NCI-H2171 (cell line): ENCODE measurements around the gene MARCHF3.
"Not testable (repeated sequence)": the region's sequence is repeated elsewhere in the genome, so short reads cannot be mapped to it uniquely, and the experiment has no call there.

ENCODE experiments used
- DNase-seq: peaks from one replicate; lab custom pipeline; 2025; lab: John Stamatoyannopoulos, UW

Gene MARCHF3

DNA sequence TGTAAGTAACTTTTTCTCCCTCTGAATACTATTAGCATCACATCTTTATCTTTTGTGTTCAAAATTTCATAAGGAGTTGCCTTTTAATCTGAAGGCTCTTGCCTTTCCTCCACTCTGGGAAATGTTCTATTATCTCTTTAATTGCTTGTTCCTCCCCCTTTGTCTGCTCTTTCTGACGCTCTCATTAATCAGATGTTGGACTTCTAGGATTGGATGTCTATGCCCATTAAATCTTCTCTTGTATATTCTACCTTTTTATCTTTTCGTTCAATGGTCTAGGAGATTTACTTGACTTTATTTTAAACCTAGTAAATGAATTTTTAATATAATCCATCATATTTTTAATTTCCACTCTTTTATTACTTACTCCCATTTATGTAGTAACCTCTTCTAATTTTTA lies 76.7 kb downstream of the MARCHF3 start:
- DNase-seq: no peak

DNA sequence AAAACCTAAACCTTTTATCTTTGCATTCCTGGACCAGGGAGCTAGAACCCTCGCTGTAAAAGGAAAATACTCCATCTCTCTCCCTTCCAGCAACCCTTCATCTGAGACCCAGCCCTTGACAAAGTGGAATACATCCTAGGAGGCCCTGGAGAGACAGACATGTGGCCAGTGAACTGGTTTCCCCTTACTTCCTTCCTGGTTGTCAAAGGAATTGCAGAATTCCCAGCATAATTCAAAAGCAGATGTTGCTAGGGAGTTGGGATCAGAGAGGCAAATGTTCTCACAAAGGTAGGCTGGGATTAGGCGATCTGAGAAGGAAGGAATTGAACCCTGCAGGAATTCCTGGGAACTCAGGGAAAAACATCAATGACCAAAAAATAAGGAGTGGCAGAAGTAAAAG lies 80.9 kb downstream of the MARCHF3 start:
- DNase-seq: no peak

DNA sequence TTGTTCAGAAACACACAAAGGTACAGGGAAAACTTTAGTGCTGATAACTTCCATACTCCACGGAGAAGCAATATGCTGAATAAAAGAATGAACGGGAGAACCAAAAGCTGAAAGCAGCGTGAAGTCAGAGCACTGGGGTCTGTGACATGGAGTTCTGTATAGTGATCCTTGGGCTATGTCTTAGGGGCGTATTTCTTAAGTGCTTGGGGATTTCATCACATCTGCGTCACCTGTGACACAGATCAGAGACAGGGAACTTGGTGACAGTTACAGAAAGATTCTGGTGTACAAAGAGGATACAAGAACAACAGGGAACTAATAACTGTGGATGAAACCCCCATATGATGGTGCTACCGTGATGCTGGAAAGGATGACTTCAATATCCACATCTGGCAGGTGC lies 81.9 kb downstream of the MARCHF3 start:
- no peak for DNase-seq

DNA sequence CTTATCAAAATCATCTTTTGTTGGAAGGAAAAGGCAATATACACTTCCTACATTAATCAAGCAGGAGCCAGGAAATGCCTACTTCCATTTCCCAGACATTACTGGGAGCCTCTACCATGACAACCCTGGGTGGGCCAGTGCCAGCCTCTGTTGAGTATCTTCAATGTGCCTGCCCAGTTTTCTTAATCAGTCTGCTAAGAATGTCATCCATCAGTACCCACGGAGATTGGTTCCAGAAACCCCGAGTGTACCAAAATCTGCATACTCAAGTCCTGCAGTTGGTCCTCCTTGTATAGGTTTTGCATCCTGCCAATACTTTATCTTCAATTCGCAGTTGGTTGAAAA lies 82.4 kb downstream of the MARCHF3 start:
- DNase-seq: no peak

DNA sequence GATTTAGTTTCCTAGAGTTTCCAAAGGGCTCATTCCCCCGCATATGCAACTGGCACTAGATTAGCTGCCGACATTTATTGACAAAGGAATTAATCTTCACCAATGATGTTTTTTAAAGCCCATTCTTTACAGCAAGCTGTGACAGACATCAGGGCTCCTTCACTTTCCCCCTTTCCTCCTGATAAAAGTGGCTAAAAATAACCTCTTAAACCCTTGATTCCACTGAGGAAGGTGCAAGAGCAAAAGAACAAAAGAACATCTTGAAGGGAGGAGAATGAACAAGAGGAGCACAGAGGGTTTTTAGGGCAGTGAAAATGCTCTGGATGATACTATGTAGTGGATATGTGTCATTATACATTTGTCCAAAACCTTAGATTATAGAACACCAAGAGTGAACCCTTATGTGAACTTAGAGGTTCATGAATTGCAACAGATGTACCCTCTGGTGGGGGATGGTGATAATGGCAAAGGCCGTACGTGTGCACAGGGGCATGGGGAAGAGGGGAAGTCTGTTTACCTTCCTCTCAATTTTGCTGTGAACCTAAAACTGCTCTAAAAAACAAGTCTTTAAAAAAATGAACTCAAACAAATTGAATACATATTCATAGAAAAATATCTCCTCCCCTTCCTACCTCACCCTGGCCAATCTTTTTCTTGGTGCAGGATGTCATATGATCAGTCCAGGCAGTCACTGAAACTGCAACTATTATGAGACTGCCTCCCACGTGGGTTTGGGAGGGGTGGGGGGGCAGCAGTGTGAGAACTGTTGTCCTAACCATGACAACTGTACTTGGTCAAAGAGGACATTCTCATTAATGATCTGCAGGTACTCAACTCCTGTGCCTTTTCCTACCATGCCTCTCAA lies 83.0 kb downstream of the MARCHF3 start:
- DNase-seq: no peak

GRCh38 chr5:126942908-126943307 lies 87.5 kb downstream of the MARCHF3 start:
- not testable (repeated sequence) for DNase-seq

DNA sequence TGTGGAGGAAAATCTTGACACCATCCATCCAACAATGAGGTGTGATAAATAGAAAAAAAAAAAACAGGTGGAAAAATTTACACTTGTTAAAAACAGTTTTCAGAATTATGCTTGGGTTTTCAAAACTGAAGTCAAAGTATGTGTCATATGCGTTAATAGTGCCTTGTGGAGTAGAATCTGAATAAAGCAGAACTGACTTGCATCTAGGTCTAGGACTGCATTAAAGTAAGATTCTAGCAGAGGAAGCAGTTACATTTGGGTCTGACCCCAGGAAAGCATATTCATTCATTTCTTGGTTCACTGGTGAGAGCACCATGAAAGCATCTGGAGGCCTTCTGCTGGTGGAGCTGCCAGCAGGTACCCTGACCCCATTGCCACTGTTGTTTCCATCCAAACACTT lies 89.0 kb downstream of the MARCHF3 start:
- no peak for DNase-seq

GRCh38 chr5:126939887-126940286 lies 90.5 kb downstream of the MARCHF3 start:
- DNase-seq: no peak

- DNase-seq: no peak
These were observed 91.9 kb downstream of the MARCHF3 start for GRCh38 chr5:126938466-126938865.

DNA sequence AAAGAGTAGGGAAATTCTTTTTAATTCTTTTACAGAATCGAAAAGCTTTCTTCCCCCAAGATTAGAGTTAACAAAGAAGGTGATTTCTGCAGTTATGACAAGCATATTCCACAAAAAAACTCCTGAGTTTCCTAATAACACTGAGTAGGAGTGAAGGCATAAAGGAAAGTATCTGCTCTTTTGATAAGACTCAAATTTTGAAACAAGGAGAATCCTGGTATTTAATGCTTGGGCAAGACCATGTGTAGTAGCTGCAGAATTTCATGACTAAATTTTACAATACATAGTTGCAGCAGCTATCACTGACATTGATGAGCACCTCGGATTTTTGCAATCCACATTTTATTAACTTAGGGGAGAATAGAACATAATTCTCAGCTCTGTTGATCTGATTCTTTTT lies 92.6 kb downstream of the MARCHF3 start:
- no peak for DNase-seq

- DNase-seq: no peak
These were observed 93.5 kb downstream of the MARCHF3 start for GRCh38 chr5:126936775-126937418.

GRCh38 chr5:126931963-126932660 lies 98.2 kb downstream of the MARCHF3 start:
- DNase-seq: no peak

DNA sequence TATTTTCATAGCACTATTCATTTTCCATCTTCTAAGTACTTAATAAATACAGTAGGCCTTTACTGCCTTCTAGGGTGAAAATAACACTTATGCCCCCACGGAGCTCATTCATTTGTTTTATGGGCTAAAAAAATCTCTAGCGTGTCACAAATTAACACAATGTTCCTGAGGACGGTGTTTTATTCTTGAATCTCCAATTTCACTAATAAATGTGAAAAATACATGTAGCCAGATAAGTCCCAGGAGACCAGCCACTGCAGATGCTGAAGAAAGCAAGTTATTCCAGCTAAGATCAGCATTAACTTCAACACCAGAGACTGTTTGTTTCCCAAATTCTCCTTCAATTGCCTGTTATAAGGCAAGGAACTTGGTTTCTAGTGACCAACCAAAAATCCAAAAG lies 102.3 kb downstream of the MARCHF3 start:
- no peak for DNase-seq

DNA sequence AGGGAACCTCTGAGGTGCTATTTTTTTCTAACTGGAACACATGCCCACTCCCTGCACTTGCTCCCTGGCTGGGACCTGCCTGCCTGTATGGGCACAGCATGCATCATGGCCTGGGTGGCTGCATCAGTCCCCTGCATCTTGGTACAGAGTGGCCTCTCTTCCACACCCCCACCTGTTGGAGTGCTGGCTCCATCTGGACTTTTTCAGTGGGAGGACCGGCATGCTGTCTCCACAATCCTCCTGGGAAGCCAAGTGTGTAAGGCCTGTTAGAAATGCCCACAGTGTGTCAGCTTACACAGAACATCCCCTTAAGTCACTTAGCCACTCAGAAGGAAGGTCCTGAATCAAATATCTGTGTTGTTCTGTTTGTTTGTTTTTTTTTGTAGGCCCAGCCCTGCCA lies 102.9 kb downstream of the MARCHF3 start:
- no peak for DNase-seq

DNA sequence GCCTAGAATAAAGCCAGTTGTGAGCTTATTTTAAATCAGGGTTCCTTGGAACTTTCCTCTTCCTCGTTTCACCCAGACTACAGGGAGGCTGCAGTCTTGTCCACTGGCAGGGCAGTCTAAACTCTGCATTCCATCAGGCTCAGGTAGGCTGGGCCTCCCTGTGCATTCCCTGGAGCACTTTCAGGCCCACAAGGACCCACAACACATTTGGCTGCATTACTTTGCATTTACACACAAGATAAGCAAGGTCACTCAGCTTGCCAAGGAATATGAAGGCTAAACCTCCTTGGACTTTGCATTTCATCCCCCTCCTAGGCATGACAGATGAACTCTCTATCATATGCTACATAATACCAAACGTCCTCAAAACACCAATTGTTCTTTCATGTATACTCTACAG lies 104.2 kb downstream of the MARCHF3 start:
- DNase-seq: no peak

- DNase-seq: no peak
These were observed 104.9 kb downstream of the MARCHF3 start for GRCh38 chr5:126925482-126925881.

DNA sequence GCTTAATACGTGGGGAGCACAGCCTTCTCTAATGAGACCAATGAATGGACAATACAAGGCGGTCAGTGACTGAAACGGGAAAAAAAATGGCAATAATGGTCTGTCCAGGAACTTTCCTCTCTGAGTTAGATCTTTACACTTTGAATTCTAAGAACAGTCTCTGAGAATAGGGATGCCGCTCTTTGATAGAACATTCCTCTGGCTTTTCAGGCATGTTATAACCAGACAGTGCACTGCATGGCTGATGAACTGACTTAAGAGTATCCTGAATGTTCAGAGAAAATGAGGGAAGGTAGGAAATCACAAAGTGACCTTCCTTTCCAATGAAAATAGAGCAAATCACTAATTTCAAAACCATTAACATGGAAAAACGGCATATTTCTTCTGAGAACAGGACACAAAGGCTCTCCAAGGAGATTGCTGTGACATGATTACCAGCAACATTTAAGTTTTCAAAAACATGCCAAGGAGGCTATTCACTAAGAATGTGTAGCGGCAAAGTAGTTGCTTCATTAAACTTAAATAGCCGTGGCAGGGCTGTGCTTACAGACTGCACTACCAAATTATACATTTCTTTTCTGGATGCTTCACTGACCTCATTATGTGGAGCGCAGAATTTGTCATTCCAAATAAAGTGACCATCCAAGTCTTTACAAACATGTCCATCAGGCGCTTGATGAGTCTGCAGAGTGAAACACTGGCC lies 105.9 kb downstream of the MARCHF3 start:
- DNase-seq: no peak

DNA sequence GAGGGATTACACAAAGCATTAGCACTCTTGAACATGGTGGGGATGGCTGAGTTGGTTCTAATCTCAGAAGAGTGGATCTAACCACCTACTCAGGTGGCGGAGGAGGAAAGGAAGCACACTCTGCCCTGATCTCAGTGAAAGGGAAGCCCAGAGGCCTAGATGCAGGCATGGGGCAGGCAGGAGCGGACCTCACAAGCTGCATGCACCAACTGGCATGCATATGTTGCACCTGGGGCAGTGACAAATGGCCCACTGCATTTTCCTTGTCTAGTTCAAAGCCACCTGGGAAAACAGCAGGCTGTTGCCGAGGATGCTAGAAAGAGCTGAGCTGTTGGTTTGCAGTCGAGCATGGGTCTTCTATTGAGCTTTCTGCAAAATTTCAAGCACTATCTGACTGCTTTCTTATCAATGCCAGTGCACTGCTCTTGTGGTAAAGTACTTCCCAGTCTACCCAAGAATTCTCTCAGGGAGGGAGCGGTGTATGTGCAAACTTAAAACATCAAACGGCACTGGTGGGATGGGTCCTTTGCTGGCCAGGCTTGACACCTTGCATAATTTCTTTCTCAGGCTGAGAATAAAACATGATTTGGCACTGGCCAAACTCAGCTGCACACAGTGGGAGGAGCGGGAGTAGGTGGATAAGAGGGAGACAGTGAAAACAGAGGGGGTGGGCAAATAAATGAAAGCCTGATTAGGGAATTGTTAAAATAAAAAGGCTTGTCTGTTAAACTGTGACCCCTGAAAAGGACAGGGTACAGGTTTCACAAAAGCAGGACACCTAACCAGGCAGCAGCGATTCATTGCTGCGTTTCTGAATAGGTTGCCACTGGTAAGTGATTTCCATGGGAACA lies 108.9 kb downstream of the MARCHF3 start:
- no peak for DNase-seq

GRCh38 chr5:126920291-126920690 lies 110.1 kb downstream of the MARCHF3 start:
- no peak for DNase-seq

GRCh38 chr5:126919566-126919965 lies 110.8 kb downstream of the MARCHF3 start:
- DNase-seq: no peak

DNA sequence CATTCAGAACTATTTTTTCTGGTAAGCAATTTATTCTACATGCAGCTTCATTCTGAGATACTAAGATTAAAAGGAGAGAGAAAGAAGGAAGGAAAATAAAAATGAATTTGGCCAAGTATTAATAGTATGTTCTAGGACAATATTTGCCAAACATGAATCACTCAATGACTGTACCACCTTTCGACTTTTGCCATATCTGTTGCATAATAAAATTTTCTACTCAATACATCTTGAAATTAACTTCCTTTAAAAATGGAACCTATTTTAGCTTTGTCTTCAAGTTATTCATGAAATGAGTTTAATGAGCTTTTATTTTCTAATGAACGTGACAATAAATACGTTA lies 111.8 kb downstream of the MARCHF3 start:
- DNase-seq: no peak
